HEK293 (cell line): ENCODE measurements around the gene GJD3.

Experiments
- CTCF ChIA-PET: fragments of 350-600 bp; formaldehyde crosslinking; extraction: SDS; loops from one replicate; lab custom pipeline; 2021; ENCODE audit warnings: antibody characterized with exemption; lab: Yijun Ruan, JAX
- POLR2A ChIA-PET: fragments of 300-600 bp; formaldehyde crosslinking; extraction: SDS; loops from one replicate; lab custom pipeline; 2020; ENCODE audit warnings: antibody characterized with exemption, inconsistent platforms; lab: Yijun Ruan, JAX
- H3K27ac ChIP-seq: fragments of 200-500 bp; sonication (Bioruptor generic); 2 replicates; pipeline ENCODE4 v1.5.1; 2014; ENCODE audit warnings: low read depth, low read length, control low read depth, inconsistent platforms; ENCODE audit errors: extremely low read depth
- H3K36me3 ChIP-seq, 2 experiments: fragments of 200-500 bp in 1 of 2; sonication (Bioruptor generic) in 1 of 2; 1 replicate in 1 of 2; 2 replicates in 1 of 2; pipeline ENCODE4 v1.5.1; 2014 to 2017; ENCODE audit warnings: inconsistent platforms in 2 of 2, low read length in 2 of 2; ENCODE audit not compliant: control insufficient read depth in 2 of 2, insufficient read depth in 1 of 2
- H3K4me1 ChIP-seq: fragments of 200-500 bp; sonication (Bioruptor generic); 2 replicates; pipeline ENCODE4 v1.5.1; 2014; ENCODE audit warnings: mild to moderate bottlenecking, low read length, inconsistent platforms; ENCODE audit not compliant: control insufficient read depth, insufficient read depth
- H3K4me3 ChIP-seq: 2 replicates; pipeline ENCODE4 v1.5.1; 2011; ENCODE audit warnings: low read depth, mild to moderate bottlenecking, control low read depth, low read length, moderate library complexity
- H3K9me3 ChIP-seq: fragments of 200-500 bp; sonication (Bioruptor generic); 2 replicates; pipeline ENCODE4 v1.5.1; 2014; ENCODE audit warnings: low read depth, low read length, inconsistent platforms; ENCODE audit not compliant: control insufficient read depth, insufficient read depth
- KLF1 ChIP-seq: fragments of 450-650 bp; formaldehyde crosslinking; IDR thresholded peaks from 2 replicates; pipeline ENCODE4 v1.5.1; 2016; ENCODE audit warnings: missing biosample characterization, missing genetic modification characterization
- PRDM1 ChIP-seq: fragments of 450-650 bp; formaldehyde crosslinking; IDR thresholded peaks from 2 replicates; pipeline ENCODE4; 2016; ENCODE audit warnings: missing biosample characterization, missing genetic modification characterization
- TCF7L2 ChIP-seq: IDR thresholded peaks from 2 replicates; pipeline ENCODE4 v1.6.1; 2011; ENCODE audit warnings: low read depth, mild to moderate bottlenecking, inconsistent platforms, low read length, moderate library complexity, borderline replicate concordance
- ZBTB1 ChIP-seq: fragments of 450-650 bp; formaldehyde crosslinking; IDR thresholded peaks from 2 replicates; pipeline ENCODE4 v1.5.1; 2016; ENCODE audit warnings: missing biosample characterization, missing genetic modification characterization
- ZBTB20 ChIP-seq: fragments of 450-650 bp; formaldehyde crosslinking; IDR thresholded peaks from 2 replicates; pipeline ENCODE4 v1.5.1; 2016; ENCODE audit warnings: missing biosample characterization, missing genetic modification characterization
- ZNF10 ChIP-seq: fragments of 450-650 bp; formaldehyde crosslinking; IDR thresholded peaks from 2 replicates; pipeline ENCODE4 v1.5.1; 2017; ENCODE audit warnings: missing biosample characterization, missing genetic modification characterization
- ZNF112 ChIP-seq: fragments of 450-650 bp; formaldehyde crosslinking; IDR thresholded peaks from 2 replicates; pipeline ENCODE4 v1.5.0; 2017; ENCODE audit warnings: missing biosample characterization, missing genetic modification characterization
- ZNF121 ChIP-seq: fragments of 450-650 bp; formaldehyde crosslinking; IDR thresholded peaks from 2 replicates; pipeline ENCODE4 v1.5.1; 2016; ENCODE audit warnings: missing biosample characterization, missing genetic modification characterization
- ZNF426 ChIP-seq: fragments of 450-650 bp; formaldehyde crosslinking; IDR thresholded peaks from 2 replicates; pipeline ENCODE4 v1.5.1; 2017; ENCODE audit warnings: missing biosample characterization, missing genetic modification characterization, mild to moderate bottlenecking, inconsistent platforms, moderate library complexity
- ZNF514 ChIP-seq: fragments of 450-650 bp; formaldehyde crosslinking; IDR thresholded peaks from 2 replicates; pipeline ENCODE4 v1.5.1; 2016; ENCODE audit warnings: missing biosample characterization, missing genetic modification characterization
- ZNF560 ChIP-seq: fragments of 450-650 bp; formaldehyde crosslinking; IDR thresholded peaks from 2 replicates; pipeline ENCODE4 v1.5.1; 2017; ENCODE audit warnings: missing biosample characterization, missing genetic modification characterization, borderline replicate concordance
- ZNF561 ChIP-seq: fragments of 450-650 bp; IDR thresholded peaks from 2 replicates; pipeline ENCODE4 v1.5.1; 2018; ENCODE audit warnings: missing biosample characterization, missing genetic modification characterization, borderline replicate concordance
- ZNF707 ChIP-seq: fragments of 450-650 bp; formaldehyde crosslinking; IDR thresholded peaks from 2 replicates; pipeline ENCODE4 v1.5.1; 2016; ENCODE audit warnings: missing biosample characterization, missing genetic modification characterization
- ZNF76 ChIP-seq: fragments of 450-650 bp; formaldehyde crosslinking; IDR thresholded peaks from 2 replicates; pipeline ENCODE4; 2016; ENCODE audit warnings: low read depth, missing biosample characterization, missing genetic modification characterization, borderline replicate concordance
- TF ChIP-seq, protein P1 (sequence below): fragments of 450-650 bp; formaldehyde crosslinking; IDR thresholded peaks from 2 replicates; pipeline ENCODE4 v1.5.1; 2016; ENCODE audit warnings: missing biosample characterization, missing genetic modification characterization, low read depth
- TF ChIP-seq, protein P2 (sequence below): fragments of 450-650 bp; formaldehyde crosslinking; IDR thresholded peaks from 2 replicates; pipeline ENCODE4 v1.5.1; 2017; ENCODE audit warnings: missing biosample characterization, missing genetic modification characterization
- TF ChIP-seq, protein P3 (sequence below): fragments of 450-650 bp; formaldehyde crosslinking; conservative IDR thresholded peaks from 2 replicates; pipeline ENCODE4 v1.5.1; 2016; ENCODE audit warnings: low read depth, missing biosample characterization, missing genetic modification characterization

GJD3 gene

DNA sequence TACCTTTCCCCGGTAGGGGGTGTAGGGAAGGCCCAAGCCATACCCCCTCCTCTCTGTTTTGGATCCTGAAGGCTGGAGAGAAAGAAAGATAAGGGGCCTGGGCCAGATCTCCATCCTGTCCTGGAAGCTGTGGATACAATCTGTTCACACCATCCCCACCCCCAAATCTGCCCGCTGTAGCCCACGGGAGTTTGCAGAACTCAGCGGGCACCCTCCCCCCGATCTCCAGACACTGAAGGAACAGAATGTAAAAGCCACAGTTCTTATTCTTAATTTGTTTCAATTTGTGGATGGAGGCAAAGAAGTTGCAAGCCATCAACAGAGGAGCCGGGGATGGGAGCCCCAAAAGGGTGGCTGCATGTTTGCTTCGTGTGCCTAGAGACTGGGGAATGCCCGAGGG, 27.2 kb downstream of the GJD3 start:
- TF ChIP-seq TCF7L2, result no peak
- TF ChIP-seq ZNF426 (tag by site-specific recombination), result no peak
- TF ChIP-seq ZNF561 (tag by site-specific recombination), result no peak
- TF ChIP-seq ZNF112 (tag by site-specific recombination), result no peak
- no peak for TF ChIP-seq ZNF514 (tag by site-specific recombination)
- no peak for TF ChIP-seq ZNF10 (tag by site-specific recombination)
- TF ChIP-seq KLF1 (tag by site-specific recombination), result no peak
- TF ChIP-seq, protein P1, sequence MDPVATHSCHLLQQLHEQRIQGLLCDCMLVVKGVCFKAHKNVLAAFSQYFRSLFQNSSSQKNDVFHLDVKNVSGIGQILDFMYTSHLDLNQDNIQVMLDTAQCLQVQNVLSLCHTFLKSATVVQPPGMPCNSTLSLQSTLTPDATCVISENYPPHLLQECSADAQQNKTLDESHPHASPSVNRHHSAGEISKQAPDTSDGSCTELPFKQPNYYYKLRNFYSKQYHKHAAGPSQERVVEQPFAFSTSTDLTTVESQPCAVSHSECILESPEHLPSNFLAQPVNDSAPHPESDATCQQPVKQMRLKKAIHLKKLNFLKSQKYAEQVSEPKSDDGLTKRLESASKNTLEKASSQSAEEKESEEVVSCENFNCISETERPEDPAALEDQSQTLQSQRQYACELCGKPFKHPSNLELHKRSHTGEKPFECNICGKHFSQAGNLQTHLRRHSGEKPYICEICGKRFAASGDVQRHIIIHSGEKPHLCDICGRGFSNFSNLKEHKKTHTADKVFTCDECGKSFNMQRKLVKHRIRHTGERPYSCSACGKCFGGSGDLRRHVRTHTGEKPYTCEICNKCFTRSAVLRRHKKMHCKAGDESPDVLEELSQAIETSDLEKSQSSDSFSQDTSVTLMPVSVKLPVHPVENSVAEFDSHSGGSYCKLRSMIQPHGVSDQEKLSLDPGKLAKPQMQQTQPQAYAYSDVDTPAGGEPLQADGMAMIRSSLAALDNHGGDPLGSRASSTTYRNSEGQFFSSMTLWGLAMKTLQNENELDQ (tag by site-specific recombination), result no peak
- no peak for TF ChIP-seq ZNF560 (tag by site-specific recombination)
- TF ChIP-seq, protein P2, sequence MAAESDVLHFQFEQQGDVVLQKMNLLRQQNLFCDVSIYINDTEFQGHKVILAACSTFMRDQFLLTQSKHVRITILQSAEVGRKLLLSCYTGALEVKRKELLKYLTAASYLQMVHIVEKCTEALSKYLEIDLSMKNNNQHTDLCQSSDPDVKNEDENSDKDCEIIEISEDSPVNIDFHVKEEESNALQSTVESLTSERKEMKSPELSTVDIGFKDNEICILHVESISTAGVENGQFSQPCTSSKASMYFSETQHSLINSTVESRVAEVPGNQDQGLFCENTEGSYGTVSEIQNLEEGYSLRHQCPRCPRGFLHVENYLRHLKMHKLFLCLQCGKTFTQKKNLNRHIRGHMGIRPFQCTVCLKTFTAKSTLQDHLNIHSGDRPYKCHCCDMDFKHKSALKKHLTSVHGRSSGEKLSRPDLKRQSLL (tag by site-specific recombination), result no peak
- no peak for TF ChIP-seq ZNF707 (tag by site-specific recombination)
- TF ChIP-seq ZNF76 (tag by site-specific recombination), result no peak
- TF ChIP-seq, protein P3, sequence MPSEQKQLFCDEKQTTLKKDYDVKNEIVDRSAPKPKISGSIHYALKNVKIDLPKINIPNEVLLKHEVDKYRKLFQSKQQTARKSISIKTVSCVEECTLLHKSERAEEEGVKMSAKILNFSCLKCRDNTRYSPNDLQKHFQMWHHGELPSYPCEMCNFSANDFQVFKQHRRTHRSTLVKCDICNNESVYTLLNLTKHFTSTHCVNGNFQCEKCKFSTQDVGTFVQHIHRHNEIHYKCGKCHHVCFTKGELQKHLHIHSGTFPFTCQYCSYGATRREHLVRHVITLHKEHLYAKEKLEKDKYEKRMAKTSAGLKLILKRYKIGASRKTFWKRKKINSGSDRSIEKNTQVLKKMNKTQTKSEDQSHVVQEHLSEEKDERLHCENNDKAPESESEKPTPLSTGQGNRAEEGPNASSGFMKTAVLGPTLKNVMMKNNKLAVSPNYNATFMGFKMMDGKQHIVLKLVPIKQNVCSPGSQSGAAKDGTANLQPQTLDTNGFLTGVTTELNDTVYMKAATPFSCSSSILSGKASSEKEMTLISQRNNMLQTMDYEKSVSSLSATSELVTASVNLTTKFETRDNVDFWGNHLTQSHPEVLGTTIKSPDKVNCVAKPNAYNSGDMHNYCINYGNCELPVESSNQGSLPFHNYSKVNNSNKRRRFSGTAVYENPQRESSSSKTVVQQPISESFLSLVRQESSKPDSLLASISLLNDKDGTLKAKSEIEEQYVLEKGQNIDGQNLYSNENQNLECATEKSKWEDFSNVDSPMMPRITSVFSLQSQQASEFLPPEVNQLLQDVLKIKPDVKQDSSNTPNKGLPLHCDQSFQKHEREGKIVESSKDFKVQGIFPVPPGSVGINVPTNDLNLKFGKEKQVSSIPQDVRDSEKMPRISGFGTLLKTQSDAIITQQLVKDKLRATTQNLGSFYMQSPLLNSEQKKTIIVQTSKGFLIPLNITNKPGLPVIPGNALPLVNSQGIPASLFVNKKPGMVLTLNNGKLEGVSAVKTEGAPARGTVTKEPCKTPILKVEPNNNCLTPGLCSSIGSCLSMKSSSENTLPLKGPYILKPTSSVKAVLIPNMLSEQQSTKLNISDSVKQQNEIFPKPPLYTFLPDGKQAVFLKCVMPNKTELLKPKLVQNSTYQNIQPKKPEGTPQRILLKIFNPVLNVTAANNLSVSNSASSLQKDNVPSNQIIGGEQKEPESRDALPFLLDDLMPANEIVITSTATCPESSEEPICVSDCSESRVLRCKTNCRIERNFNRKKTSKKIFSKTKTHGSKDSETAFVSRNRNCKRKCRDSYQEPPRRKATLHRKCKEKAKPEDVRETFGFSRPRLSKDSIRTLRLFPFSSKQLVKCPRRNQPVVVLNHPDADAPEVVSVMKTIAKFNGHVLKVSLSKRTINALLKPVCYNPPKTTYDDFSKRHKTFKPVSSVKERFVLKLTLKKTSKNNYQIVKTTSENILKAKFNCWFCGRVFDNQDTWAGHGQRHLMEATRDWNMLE (tag by site-specific recombination), result no peak
- TF ChIP-seq ZBTB20, result no peak
- TF ChIP-seq, all 188 proteins: peak for 0
- Histone ChIP-seq H3K4me1 (peaks cover 14% of the 10 kb centered on the region), H3K9me3 (no peaks in the 10 kb centered on the region), H3K4me3 (no peak overlapping the region), H3K36me3 (peaks cover 0 to 6% of the 10 kb centered on the region in 2 experiments; a peak in 2 of 3 replicates), H3K27ac (no peak overlapping the region)
- ChIA-PET CTCF (interaction anchor here (0.7 to 1.0 kb wide), 2 partner anchors 20 to 21 kb away, joined by 3 to 6 read pairs; no protein-coding TSS in a partner anchor), POLR2A (no interaction called here)

DNA sequence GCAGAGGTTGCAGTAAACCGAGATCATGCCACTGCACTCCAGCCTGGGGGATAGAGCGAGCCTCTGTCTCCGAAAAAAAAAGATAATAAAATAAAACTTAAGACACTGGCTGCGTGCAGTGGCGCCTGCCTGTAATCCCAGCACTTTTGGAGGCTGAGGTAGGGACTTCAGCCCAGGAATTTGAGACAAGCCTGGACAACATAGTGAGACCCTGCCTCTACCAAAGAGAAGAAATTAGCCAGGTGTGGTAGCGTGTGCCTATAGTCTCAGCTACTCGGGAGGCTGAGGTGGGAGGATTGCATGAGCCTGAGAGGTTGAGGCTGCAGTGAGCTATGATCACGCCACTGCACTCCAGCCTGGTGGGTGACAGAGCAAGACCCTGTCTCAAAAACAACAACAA, 28.9 kb downstream of the GJD3 start:
- Histone ChIP-seq H3K27ac (no peak overlapping the region), H3K9me3 (no peaks in the 10 kb centered on the region), H3K4me1 (peaks cover 7% of the 10 kb centered on the region), H3K36me3 (peaks cover 0 to 23% of the 10 kb centered on the region in 2 experiments; a peak in 2 of 3 replicates), H3K4me3 (no peak overlapping the region)
- peak; percentile 72 for TF ChIP-seq ZNF121 (tag by site-specific recombination)
- TF ChIP-seq ZBTB1 (tag by site-specific recombination), result no peak
- TF ChIP-seq PRDM1 (tag by site-specific recombination), result no peak
- CTCF ChIA-PET, result interaction anchor here (1.1 to 1.6 kb wide), 2 partner anchors 10 to 32 kb away, joined by 3 to 5 read pairs; no protein-coding TSS in a partner anchor
- POLR2A ChIA-PET, result no interaction called here
